Tibial nerve (tissue), 4 donors: ENCODE measurements around the gene RARS1.

Source experiments
- EP300 ChIP-seq, 2 donors: sonication (generic); formaldehyde crosslinking; IDR thresholded peaks; one replicate each; pipeline ENCODE4 v1.6.1; 2017; ENCODE audit warnings: antibody characterized with exemption in 2 of 2, mild to moderate bottlenecking in 1 of 2
- POLR2A ChIP-seq, 2 donors: fragments of 450-650 bp; IDR thresholded peaks; one replicate each; pipeline ENCODE4 v1.6.1; 2017; ENCODE audit warnings: antibody characterized with exemption in 2 of 2, mild to moderate bottlenecking in 2 of 2, moderate library complexity in 2 of 2
- TF ChIP-seq, protein P1 (sequence below), 5 experiments: fragments of 200-600 bp in 3 of 5; fragments of 450-650 bp in 2 of 5; sonication (generic) in 3 of 5; IDR thresholded peaks; one replicate each; pipeline ENCODE4 v1.5.1; 2016 to 2019; ENCODE audit warnings: antibody characterized with exemption in 5 of 5, mild to moderate bottlenecking in 3 of 5, moderate library complexity in 2 of 5

DNA sequence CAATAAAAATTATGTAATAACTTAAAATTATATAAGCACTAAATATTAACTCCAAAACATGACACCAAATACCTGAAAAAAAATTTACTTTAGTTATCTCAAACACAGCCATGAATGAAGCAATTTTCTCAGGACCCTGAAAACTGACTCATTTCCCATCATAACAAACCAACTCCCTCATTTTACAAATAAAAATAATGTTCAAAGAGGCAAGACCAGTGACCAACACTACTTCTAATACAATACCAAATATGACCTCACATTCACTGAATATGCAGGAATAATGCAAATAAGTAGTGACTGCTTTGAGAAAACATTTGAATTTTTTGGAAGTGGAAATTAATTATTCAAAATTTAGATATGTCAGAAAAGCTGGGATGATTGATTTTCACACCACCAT, 64.4 kb downstream of the RARS1 start:
- TF ChIP-seq, protein P1, sequence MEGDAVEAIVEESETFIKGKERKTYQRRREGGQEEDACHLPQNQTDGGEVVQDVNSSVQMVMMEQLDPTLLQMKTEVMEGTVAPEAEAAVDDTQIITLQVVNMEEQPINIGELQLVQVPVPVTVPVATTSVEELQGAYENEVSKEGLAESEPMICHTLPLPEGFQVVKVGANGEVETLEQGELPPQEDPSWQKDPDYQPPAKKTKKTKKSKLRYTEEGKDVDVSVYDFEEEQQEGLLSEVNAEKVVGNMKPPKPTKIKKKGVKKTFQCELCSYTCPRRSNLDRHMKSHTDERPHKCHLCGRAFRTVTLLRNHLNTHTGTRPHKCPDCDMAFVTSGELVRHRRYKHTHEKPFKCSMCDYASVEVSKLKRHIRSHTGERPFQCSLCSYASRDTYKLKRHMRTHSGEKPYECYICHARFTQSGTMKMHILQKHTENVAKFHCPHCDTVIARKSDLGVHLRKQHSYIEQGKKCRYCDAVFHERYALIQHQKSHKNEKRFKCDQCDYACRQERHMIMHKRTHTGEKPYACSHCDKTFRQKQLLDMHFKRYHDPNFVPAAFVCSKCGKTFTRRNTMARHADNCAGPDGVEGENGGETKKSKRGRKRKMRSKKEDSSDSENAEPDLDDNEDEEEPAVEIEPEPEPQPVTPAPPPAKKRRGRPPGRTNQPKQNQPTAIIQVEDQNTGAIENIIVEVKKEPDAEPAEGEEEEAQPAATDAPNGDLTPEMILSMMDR (IDR thresholded peaks at IDR 0.05), result no peak
- TF ChIP-seq POLR2A (IDR thresholded peaks at IDR 0.05) (no peak), EP300 (IDR thresholded peaks at IDR 0.05) (no peak)
